A673 (cell line): ENCODE data around the gene UMODL1. TPM values are rescaled to one million over a fixed set of nuclear protein-coding genes. Genes with fewer than 3 reads are reported as not detected.

Source experiments
- BruUV-seq: library from RNA; stranded (reverse); fragments of 400-500 nt; replicated peaks from 2 replicates; lab custom pipeline; 2021; lab: Mats Ljungman, UMichigan
- CTCF ChIA-PET: fragments of 300-600 bp; sonication (Branson Sonifier 250); formaldehyde crosslinking; loops from one replicate; lab custom pipeline; 2022; ENCODE audit warnings: antibody characterized with exemption; lab: Charles Lee
- POLR2A ChIA-PET: fragments of 300-600 bp; sonication (Branson Sonifier 250); formaldehyde crosslinking; loops from one replicate; lab custom pipeline; 2022; ENCODE audit warnings: antibody characterized with exemption; ENCODE audit not compliant: low non-redundant PET; lab: Charles Lee
- DNase-seq: peaks from one replicate; pipeline ENCODE4 v3.0.0-alpha.2; 2015; ENCODE audit warnings: low spot score
- H3K27ac ChIP-seq: fragments of 200-600 bp; sonication (generic); 2 replicates; pipeline ENCODE4 v1.5.1; 2016; ENCODE audit warnings: mixed run types, low read depth, mild to moderate bottlenecking, mixed read lengths, antibody characterized with exemption, low read length; ENCODE audit not compliant: poor library complexity, severe bottlenecking
- H3K27me3 ChIP-seq: fragments of 200-600 bp; sonication (generic); replicated peaks from 2 replicates; pipeline ENCODE4 v1.6.1; 2017; ENCODE audit warnings: mixed run types, low read depth, mild to moderate bottlenecking, mixed read lengths, antibody characterized with exemption, low read length; ENCODE audit not compliant: insufficient read depth, poor library complexity
- H3K36me3 ChIP-seq: fragments of 200-600 bp; sonication (generic); 2 replicates; pipeline ENCODE4 v1.6.1; 2016; ENCODE audit warnings: mixed run types, mild to moderate bottlenecking, mixed read lengths, antibody characterized with exemption, low read length; ENCODE audit not compliant: insufficient read depth, poor library complexity, severe bottlenecking
- H3K4me1 ChIP-seq: fragments of 200-600 bp; sonication (generic); 2 replicates; pipeline ENCODE4 v1.6.1; 2017; ENCODE audit warnings: mixed run types, mild to moderate bottlenecking, mixed read lengths, antibody characterized with exemption, low read length; ENCODE audit not compliant: insufficient read depth, poor library complexity, severe bottlenecking
- H3K4me3 ChIP-seq: fragments of 200-600 bp; sonication (generic); 2 replicates; pipeline ENCODE4 v1.5.1; 2016; ENCODE audit warnings: low read depth, mixed run types, mild to moderate bottlenecking, mixed read lengths, low read length; ENCODE audit not compliant: poor library complexity, severe bottlenecking
- H3K9me3 ChIP-seq: fragments of 200-600 bp; sonication (generic); 2 replicates; pipeline ENCODE4 v1.6.1; 2016; ENCODE audit warnings: mixed run types, low read depth, mild to moderate bottlenecking, mixed read lengths, antibody characterized with exemption, low read length; ENCODE audit not compliant: poor library complexity, severe bottlenecking
- EZH2 ChIP-seq: fragments of 200-600 bp; sonication (generic); IDR thresholded peaks from 2 replicates; pipeline ENCODE4 v1.6.1; 2017; ENCODE audit warnings: borderline replicate concordance, low read depth, mild to moderate bottlenecking, mixed read lengths, antibody characterized with exemption, low read length; ENCODE audit not compliant: poor library complexity, severe bottlenecking
- intact Hi-C: fragments of 100-400 bp; cut with micrococcal nuclease; formaldehyde crosslinking; loops from one replicate; pipeline ENCODE4 v1.10.0; 2022; ENCODE audit not compliant: unreplicated experiment
- total RNA-seq: library from RNA; stranded (reverse); gene quantifications from 2 replicates; pipeline ENCODE4 v1.2.3, GENCODE V29; 2021
- TF ChIP-seq, protein P1 (sequence below): fragments of 300-800, 200-600 bp; sonication (generic); conservative IDR thresholded peaks from 2 replicates; pipeline ENCODE4 v1.5.1; 2017; ENCODE audit warnings: low read depth, mild to moderate bottlenecking, antibody characterized with exemption, low read length, moderate library complexity, mixed read lengths

Gene UMODL1
- total RNA-seq, 1 experiment from 2014 or later: not detected

DNA sequence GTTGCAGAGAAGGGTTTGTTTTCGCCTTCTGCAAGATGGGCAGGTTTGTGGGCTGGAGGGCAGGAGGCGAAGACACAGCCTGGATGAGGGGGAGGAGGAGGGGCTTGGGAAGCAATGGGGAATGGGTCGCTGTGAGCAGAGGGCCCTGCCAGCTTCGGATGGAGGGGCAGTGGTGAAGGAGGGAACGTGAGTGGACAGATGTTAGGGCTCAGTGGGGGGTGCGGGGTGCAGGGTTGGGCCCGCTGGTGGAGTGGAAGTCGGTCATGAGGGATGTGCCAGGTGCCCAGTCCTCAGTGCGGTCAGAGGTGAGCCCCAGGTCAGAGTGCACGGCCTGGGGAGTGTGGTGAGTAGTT is 92.4 kb downstream of the UMODL1 start:
- no peak overlapping the region for H3K4me3 ChIP-seq
- no peaks in the 10 kb centered on the region for H3K27me3 ChIP-seq
- no peaks in the 10 kb centered on the region for H3K9me3 ChIP-seq
- TF ChIP-seq, protein P1, sequence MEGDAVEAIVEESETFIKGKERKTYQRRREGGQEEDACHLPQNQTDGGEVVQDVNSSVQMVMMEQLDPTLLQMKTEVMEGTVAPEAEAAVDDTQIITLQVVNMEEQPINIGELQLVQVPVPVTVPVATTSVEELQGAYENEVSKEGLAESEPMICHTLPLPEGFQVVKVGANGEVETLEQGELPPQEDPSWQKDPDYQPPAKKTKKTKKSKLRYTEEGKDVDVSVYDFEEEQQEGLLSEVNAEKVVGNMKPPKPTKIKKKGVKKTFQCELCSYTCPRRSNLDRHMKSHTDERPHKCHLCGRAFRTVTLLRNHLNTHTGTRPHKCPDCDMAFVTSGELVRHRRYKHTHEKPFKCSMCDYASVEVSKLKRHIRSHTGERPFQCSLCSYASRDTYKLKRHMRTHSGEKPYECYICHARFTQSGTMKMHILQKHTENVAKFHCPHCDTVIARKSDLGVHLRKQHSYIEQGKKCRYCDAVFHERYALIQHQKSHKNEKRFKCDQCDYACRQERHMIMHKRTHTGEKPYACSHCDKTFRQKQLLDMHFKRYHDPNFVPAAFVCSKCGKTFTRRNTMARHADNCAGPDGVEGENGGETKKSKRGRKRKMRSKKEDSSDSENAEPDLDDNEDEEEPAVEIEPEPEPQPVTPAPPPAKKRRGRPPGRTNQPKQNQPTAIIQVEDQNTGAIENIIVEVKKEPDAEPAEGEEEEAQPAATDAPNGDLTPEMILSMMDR: no peak
- no peak for TF ChIP-seq EZH2
- no peaks in the 10 kb centered on the region for H3K4me1 ChIP-seq
- no TSS peak for BruUV-seq
- H3K27ac ChIP-seq: no peak overlapping the region
- CTCF ChIA-PET: no interaction called here
- intact Hi-C loops: no loop called here
- H3K36me3 ChIP-seq: no peaks in the 10 kb centered on the region
- DNase-seq: no peak
- POLR2A ChIA-PET: no interaction called here

DNA sequence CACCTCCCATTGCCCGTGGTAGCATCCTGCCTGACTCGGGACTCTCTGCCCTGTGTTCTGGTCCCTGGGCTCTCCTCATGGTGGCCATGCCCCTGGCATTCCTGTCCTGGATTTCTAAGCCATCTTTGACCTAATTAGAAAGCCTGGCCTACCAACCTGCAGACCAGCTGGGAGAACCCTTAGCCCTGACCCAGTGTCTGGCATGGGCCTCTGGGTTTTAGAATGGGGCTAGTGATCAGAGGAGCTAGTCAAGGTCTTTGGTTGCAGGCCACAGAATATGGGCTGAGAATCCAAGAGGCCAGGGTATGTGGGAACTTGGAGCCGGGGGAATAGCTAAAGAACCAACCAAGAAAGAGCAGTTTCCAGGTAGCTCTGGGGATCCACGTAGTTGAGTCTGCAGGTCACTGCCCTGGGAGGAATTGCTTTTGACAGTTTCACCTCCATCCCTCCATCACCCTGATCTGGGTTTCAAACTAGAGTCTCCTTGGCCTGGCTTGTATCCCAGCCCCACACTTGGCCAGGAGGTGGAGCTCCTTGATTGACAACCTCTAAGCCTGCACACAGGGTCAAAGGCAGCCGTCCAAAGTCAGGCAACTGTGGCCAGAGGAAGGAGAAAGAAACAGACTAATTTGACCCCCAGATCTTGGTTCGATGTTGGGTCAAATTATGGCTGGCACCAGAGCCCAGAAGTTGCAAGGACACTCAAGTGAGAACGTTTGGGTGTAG is 93.1 kb downstream of the UMODL1 start:
- intact Hi-C loops: no loop called here
- no peak overlapping the region for H3K27ac ChIP-seq
- BruUV-seq: no TSS peak
- H3K36me3 ChIP-seq: no peaks in the 10 kb centered on the region
- no peaks in the 10 kb centered on the region for H3K9me3 ChIP-seq
- H3K4me1 ChIP-seq: no peaks in the 10 kb centered on the region
- POLR2A ChIA-PET: interaction anchor here (0.7 kb wide), 1 partner anchor 383 kb away, joined by 3 read pairs; no protein-coding TSS in a partner anchor
- no peaks in the 10 kb centered on the region for H3K27me3 ChIP-seq
- H3K4me3 ChIP-seq: no peak overlapping the region
- no peak for TF ChIP-seq EZH2
- TF ChIP-seq, protein P1: peak; percentile 65
- peak; percentile 25 for DNase-seq
- CTCF ChIA-PET: interaction anchor here (0.6 to 1.2 kb wide), 2 partner anchors 95 to 132 kb away, joined by 3 to 11 read pairs; no protein-coding TSS in a partner anchor

DNA sequence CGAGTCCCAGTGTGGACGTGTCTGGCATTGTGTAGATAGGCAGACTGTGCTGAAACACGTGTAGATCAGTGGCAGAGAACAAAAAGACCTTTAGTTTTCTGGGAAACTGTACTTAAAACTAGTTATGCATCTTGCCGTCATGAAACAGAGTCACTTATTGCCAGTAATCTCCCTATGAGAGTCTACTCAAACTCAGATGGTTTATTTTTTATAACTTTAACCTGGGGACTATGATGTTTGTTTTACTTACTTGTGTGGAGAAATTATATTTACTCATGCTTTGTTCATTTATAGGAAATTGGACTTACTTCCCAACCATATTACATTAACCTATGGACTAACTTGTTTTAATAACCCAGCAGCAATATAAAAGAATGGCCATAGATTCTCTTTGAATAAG is 93.7 kb downstream of the UMODL1 start:
- no peaks in the 10 kb centered on the region for H3K36me3 ChIP-seq
- H3K27me3 ChIP-seq: no peaks in the 10 kb centered on the region
- no TSS peak for BruUV-seq

More for the DNA sequence above, 93.7 kb downstream of the UMODL1 start:
- no peak overlapping the region for H3K4me3 ChIP-seq
- ChIA-PET POLR2A (interaction anchor here (0.7 kb wide), 1 partner anchor 384 kb away, joined by 3 read pairs; no protein-coding TSS in a partner anchor), CTCF (interaction anchor here (0.6 to 1.2 kb wide), 2 partner anchors 94 to 132 kb away, joined by 3 to 11 read pairs; no protein-coding TSS in a partner anchor)
- no peaks in the 10 kb centered on the region for H3K4me1 ChIP-seq
- no peaks in the 10 kb centered on the region for H3K9me3 ChIP-seq
- no peak for DNase-seq
- TF ChIP-seq, protein P1: no peak
- no peak for TF ChIP-seq EZH2
- intact Hi-C loops: loop anchor here (5.0 kb wide), 1 partner anchor 97 kb away; no protein-coding TSS in a partner anchor
- no peak overlapping the region for H3K27ac ChIP-seq
